ENCODE measurements around the gene BPIFB6.

GRCh38 chr20:33018169-33018931 lies 13.1 kb upstream of the BPIFB6 start:
- TF ChIP-seq, protein P1, sequence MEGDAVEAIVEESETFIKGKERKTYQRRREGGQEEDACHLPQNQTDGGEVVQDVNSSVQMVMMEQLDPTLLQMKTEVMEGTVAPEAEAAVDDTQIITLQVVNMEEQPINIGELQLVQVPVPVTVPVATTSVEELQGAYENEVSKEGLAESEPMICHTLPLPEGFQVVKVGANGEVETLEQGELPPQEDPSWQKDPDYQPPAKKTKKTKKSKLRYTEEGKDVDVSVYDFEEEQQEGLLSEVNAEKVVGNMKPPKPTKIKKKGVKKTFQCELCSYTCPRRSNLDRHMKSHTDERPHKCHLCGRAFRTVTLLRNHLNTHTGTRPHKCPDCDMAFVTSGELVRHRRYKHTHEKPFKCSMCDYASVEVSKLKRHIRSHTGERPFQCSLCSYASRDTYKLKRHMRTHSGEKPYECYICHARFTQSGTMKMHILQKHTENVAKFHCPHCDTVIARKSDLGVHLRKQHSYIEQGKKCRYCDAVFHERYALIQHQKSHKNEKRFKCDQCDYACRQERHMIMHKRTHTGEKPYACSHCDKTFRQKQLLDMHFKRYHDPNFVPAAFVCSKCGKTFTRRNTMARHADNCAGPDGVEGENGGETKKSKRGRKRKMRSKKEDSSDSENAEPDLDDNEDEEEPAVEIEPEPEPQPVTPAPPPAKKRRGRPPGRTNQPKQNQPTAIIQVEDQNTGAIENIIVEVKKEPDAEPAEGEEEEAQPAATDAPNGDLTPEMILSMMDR (conservative IDR thresholded peaks at IDR 0.05; ENCODE audit: low read depth, low read length), result no peak
- TF ChIP-seq RCOR1 (IDR thresholded peaks at IDR 0.05; ENCODE audit: insufficient replicate concordance, low read length), result no peak
- TF ChIP-seq BHLHE40 (IDR thresholded peaks at IDR 0.05; ENCODE audit: low read depth, low read length), result no peak
- no peak for TF ChIP-seq POLR2A (IDR thresholded peaks at IDR 0.05; ENCODE audit: low read depth, low read length)
- no peak for TF ChIP-seq RAD21 (IDR thresholded peaks at IDR 0.05; ENCODE audit: low read length)

Data from IMR-90 (cell line).